GM13977 (cell line): ENCODE results near the gene ZNF563.
A peak's percentile ranks its signal among the peaks of the same experiment; 100 is the strongest.
"Not testable (repeated sequence)": the region's sequence is repeated elsewhere in the genome, so short reads cannot be mapped to it uniquely, and the experiment has no call there.

Experiments
- DNase-seq: peaks from one replicate; pipeline ENCODE4 v3.0.0; 2012; ENCODE audit warnings: low spot score
- CTCF ChIP-seq: IDR thresholded peaks from 2 replicates; pipeline ENCODE4 v1.5.1; 2012; ENCODE audit warnings: mild to moderate bottlenecking, control low read depth; ENCODE audit not compliant: insufficient read depth; ENCODE audit errors: extremely low read depth, missing control alignments
- in situ Hi-C: fragments of 300-500 bp; cut with MboI; formaldehyde crosslinking; loops from one replicate; pipeline ENCODE4 v1.12.0; 2022; ENCODE audit warnings: low sequenced_read_pairs, low pct_unique_long_range_greater_than_20kb, mixed read lengths, inconsistent platforms; ENCODE audit not compliant: unreplicated experiment

ZNF563 gene

GRCh38 chr19:12331211-12331941, 2.1 kb downstream of the ZNF563 start:
- in situ Hi-C loops, result no loop called here
- peak; percentile 83 for DNase-seq
- no peak for TF ChIP-seq CTCF

- TF ChIP-seq CTCF, result no peak
- DNase-seq, result no peak
- in situ Hi-C loops, result no loop called here
These were observed 3.1 kb downstream of the ZNF563 start for GRCh38 chr19:12330340-12330739.

GRCh38 chr19:12325690-12326089, 7.7 kb downstream of the ZNF563 start:
- no peak for TF ChIP-seq CTCF
- DNase-seq, result no peak
- in situ Hi-C loops, result no loop called here

- in situ Hi-C loops, result no loop called here
- TF ChIP-seq CTCF, result no peak
- DNase-seq, result no peak
These were observed 14.5 kb downstream of the ZNF563 start for GRCh38 chr19:12318782-12319413.

- no peak for TF ChIP-seq CTCF
- DNase-seq, result no peak
- in situ Hi-C loops, result no loop called here
These were observed 18.9 kb downstream of the ZNF563 start for GRCh38 chr19:12314553-12314952.

GRCh38 chr19:12308891-12309290, 24.5 kb downstream of the ZNF563 start:
- in situ Hi-C loops, DNase-seq: not testable (repeated sequence)

GRCh38 chr19:12295191-12295590, 38.2 kb downstream of the ZNF563 start:
- in situ Hi-C loops, result no loop called here
- no peak for TF ChIP-seq CTCF

More at GRCh38 chr19:12295191-12295590, 38.2 kb downstream of the ZNF563 start:
- no peak for DNase-seq
